Neuronal stem cell (in vitro differentiated cells): ENCODE measurements around the gene HDAC3.

Source experiments
- DNase-seq: peaks from one replicate; pipeline ENCODE4 v3.0.0-alpha.2; 2013; ENCODE audit warnings: low spot score
- H2AFZ ChIP-seq: one replicate; pipeline ENCODE4 v1.6.1; 2013; ENCODE audit warnings: mild to moderate bottlenecking, low read length, inconsistent platforms
- H2AK5ac ChIP-seq: 2 replicates; pipeline ENCODE4 v1.6.1; 2013; ENCODE audit warnings: low read depth, mild to moderate bottlenecking, inconsistent platforms, low read length, moderate library complexity, mixed read lengths
- H2BK120ac ChIP-seq: 2 replicates; pipeline ENCODE4 v1.6.1; 2013; ENCODE audit warnings: low read depth, mild to moderate bottlenecking, inconsistent platforms, low read length, moderate library complexity, mixed read lengths
- H2BK12ac ChIP-seq: one replicate; pipeline ENCODE4 v1.6.1; 2013; ENCODE audit warnings: low read length, inconsistent platforms
- H2BK15ac ChIP-seq: 2 replicates; pipeline ENCODE4 v1.6.1; 2013; ENCODE audit warnings: mild to moderate bottlenecking, low read length, inconsistent platforms, mixed read lengths
- H2BK5ac ChIP-seq: one replicate; pipeline ENCODE4 v1.6.1; 2013; ENCODE audit warnings: inconsistent platforms, mild to moderate bottlenecking, low read length, moderate library complexity
- H3K14ac ChIP-seq: one replicate; pipeline ENCODE4 v1.6.1; 2013; ENCODE audit warnings: low read length, inconsistent platforms
- H3K18ac ChIP-seq: 2 replicates; pipeline ENCODE4 v1.6.1; 2013; ENCODE audit warnings: low read length, inconsistent platforms
- H3K23ac ChIP-seq: 2 replicates; pipeline ENCODE4 v1.6.1; 2013; ENCODE audit warnings: low read depth, mild to moderate bottlenecking, mixed read lengths, low read length, inconsistent platforms; ENCODE audit not compliant: poor library complexity
- H3K27ac ChIP-seq: replicated peaks from 3 replicates; pipeline ENCODE4 v1.5.1; 2013; ENCODE audit warnings: low read length, inconsistent platforms
- H3K27me3 ChIP-seq, 3 experiments: 2 replicates each; pipeline ENCODE4 v1.6.1; 2013; ENCODE audit warnings: low read length in 3 of 3, mild to moderate bottlenecking in 2 of 3, inconsistent platforms in 1 of 3, low read depth in 1 of 3, mixed read lengths in 1 of 3, moderate library complexity in 1 of 3; ENCODE audit not compliant: control insufficient read depth in 3 of 3, insufficient read depth in 3 of 3
- H3K36me3 ChIP-seq, 2 donors: replicated peaks in 1 of 2; 2 replicates each; pipeline ENCODE4 v1.6.1; 2013; ENCODE audit warnings: low read length in 2 of 2; ENCODE audit not compliant: control insufficient read depth in 2 of 2, insufficient read depth in 2 of 2
- H3K4ac ChIP-seq: 2 replicates; pipeline ENCODE4 v1.6.1; 2013; ENCODE audit warnings: inconsistent platforms, mild to moderate bottlenecking, low read length, moderate library complexity
- H3K4me1 ChIP-seq, 2 donors: 1 replicate in 1 of 2; 2 replicates in 1 of 2; pipeline ENCODE4 v1.6.1; 2013; ENCODE audit warnings: low read length in 2 of 2, low read depth in 1 of 2; ENCODE audit not compliant: control insufficient read depth in 2 of 2, insufficient read depth in 1 of 2
- H3K4me2 ChIP-seq: one replicate; pipeline ENCODE4 v1.6.1; 2013; ENCODE audit warnings: mild to moderate bottlenecking, low read length, inconsistent platforms; ENCODE audit not compliant: insufficient read depth, poor library complexity, severe bottlenecking
- H3K4me3 ChIP-seq, 2 donors: 2 replicates each; pipeline ENCODE4 v1.5.1; 2013; ENCODE audit warnings: low read length in 2 of 2, mild to moderate bottlenecking in 2 of 2, inconsistent platforms in 1 of 2, moderate library complexity in 1 of 2
- H3K79me1 ChIP-seq: one replicate; pipeline ENCODE4 v1.6.1; 2013; ENCODE audit warnings: low read depth, mild to moderate bottlenecking, inconsistent platforms, low read length, moderate library complexity
- H3K9ac ChIP-seq: one replicate; pipeline ENCODE4 v1.6.1; 2013; ENCODE audit warnings: mild to moderate bottlenecking, low read depth, low read length, inconsistent platforms; ENCODE audit not compliant: poor library complexity
- H3K9me3 ChIP-seq, 2 donors: replicated peaks in 1 of 2; 2 replicates each; pipeline versions ENCODE3 to v1.6.1; 2013; ENCODE audit warnings: low read length in 2 of 2, mild to moderate bottlenecking in 2 of 2, inconsistent platforms in 1 of 2, low read depth in 1 of 2, mixed read lengths in 1 of 2, moderate library complexity in 1 of 2; ENCODE audit not compliant: control insufficient read depth in 2 of 2, insufficient read depth in 1 of 2
- H4K8ac ChIP-seq: one replicate; pipeline ENCODE4 v1.6.1; 2013; ENCODE audit warnings: low read depth, mild to moderate bottlenecking, inconsistent platforms, low read length, moderate library complexity
- H4K91ac ChIP-seq: one replicate; pipeline ENCODE4 v1.6.1; 2013; ENCODE audit warnings: low read length, low read depth, mild to moderate bottlenecking, inconsistent platforms; ENCODE audit not compliant: poor library complexity
- WGBS, 2 donors: extraction: QIAGEN DNeasy Blood & Tissue Kit; methylation state at CpG; one replicate each; pipeline ENCODE4 v1.1.7; 2013; ENCODE audit warnings: missing lambda C conversion rate in 2 of 2, mixed read lengths in 1 of 2; ENCODE audit not compliant: insufficient read length in 2 of 2, insufficient replicate concordance in 1 of 2; ENCODE audit errors: extremely low coverage in 2 of 2; 5-methylcytosine and 5-hydroxymethylcytosine counted together

HDAC3 gene

DNA sequence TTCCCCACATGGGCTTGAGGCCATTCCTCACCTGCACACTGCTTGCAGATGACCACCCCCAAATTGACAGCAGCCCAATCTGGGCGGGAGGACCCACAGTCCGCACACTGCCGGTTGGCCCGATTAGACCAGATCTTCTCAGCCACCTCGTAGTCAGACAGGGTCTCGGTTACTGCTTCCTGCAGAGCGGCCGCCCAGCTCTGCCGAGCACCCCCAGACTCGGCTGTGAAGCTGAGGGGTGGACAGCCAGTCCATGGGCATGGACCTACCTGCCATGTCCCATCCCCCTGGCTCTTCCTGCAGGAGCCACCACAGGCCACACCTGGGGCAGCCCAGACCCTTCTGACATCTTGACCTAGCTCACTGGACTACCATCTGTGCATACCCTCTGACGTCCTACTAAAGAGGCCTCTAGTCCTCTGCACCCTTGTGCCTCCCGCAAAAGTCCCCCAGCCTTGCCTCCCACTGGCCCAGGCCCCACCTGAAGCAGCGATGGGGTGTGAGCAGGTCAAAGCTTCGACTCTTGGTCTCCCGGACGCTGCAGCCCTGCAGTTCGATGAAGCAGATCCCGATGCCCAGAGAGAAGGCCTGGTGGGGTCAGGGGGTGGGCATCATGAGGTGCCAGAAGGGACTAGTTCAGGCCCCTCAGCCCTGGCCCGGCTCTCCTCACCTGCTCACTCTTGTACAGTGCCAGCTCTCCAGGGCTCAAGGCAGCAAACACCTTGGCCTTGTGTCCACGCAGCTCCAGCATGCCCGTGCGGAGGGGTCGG is 35.6 kb upstream of the HDAC3 start:
- H2AFZ ChIP-seq = peak overlapping the region; percentile 72

GRCh38 chr5:141669520-141669919 is 32.9 kb upstream of the HDAC3 start:
- Histone ChIP-seq H3K4ac (no peak overlapping the region), H3K23ac (no peak overlapping the region), H2BK12ac (no peak overlapping the region), H3K36me3 (peaks cover 10 to 50% of the 10 kb centered on the region in 2 donors), H4K8ac (no peak overlapping the region), H3K27me3 (no peaks in the 10 kb centered on the region), H3K14ac (no peak overlapping the region), H2BK120ac (no peak overlapping the region), H3K9ac (no peak overlapping the region), H3K4me1 (peaks cover 5 to 11% of the 10 kb centered on the region in 2 donors), H3K79me1 (no peaks in the 10 kb centered on the region), H2AK5ac (no peak overlapping the region), H2AFZ (no peak overlapping the region), H4K91ac (no peak overlapping the region), H3K4me2 (no peak overlapping the region), H2BK5ac (no peak overlapping the region), H3K4me3 (no peak overlapping the region), H3K18ac (no peak overlapping the region), H3K27ac (no peak overlapping the region), H3K9me3 (no peaks in the 10 kb centered on the region), H2BK15ac (no peak overlapping the region)
- DNase-seq = no peak
- no CpG with 5 or more reads among the region's 4 CpGs for WGBS, 2 donors

More for the DNA sequence above, 35.6 kb upstream of the HDAC3 start:
- no CpG with 5 or more reads among the region's 23 CpGs for WGBS, 2 donors
- no peak overlapping the region for H3K18ac ChIP-seq
- peaks cover 8 to 16% of the 10 kb centered on the region in 2 donors for H3K4me1 ChIP-seq
- peaks cover 10 to 59% of the 10 kb centered on the region in 2 donors for H3K36me3 ChIP-seq
- no peak overlapping the region for H3K4me3 ChIP-seq
- no peak overlapping the region for H2BK15ac ChIP-seq
- H2BK12ac ChIP-seq = no peak overlapping the region
- H4K8ac ChIP-seq = no peak overlapping the region
- H2BK120ac ChIP-seq = no peak overlapping the region
- H3K27ac ChIP-seq = no peak overlapping the region
- no peak overlapping the region for H2BK5ac ChIP-seq
- H3K4ac ChIP-seq = no peak overlapping the region
- DNase-seq = no peak
- no peak overlapping the region for H3K14ac ChIP-seq
- no peaks in the 10 kb centered on the region for H3K9me3 ChIP-seq
- no peaks in the 10 kb centered on the region for H3K79me1 ChIP-seq
- no peak overlapping the region for H3K4me2 ChIP-seq
- no peak overlapping the region for H3K23ac ChIP-seq
- peak overlapping the region; percentile 24 for H3K9ac ChIP-seq
- no peak overlapping the region for H2AK5ac ChIP-seq
- no peaks in the 10 kb centered on the region for H3K27me3 ChIP-seq
- no peak overlapping the region for H4K91ac ChIP-seq

GRCh38 chr5:141668601-141669265 is 32.1 kb upstream of the HDAC3 start:
- H2BK120ac ChIP-seq = no peak overlapping the region
- no peak overlapping the region for H2BK12ac ChIP-seq
- H3K9ac ChIP-seq = peak overlapping the region; percentile 12
- H2BK5ac ChIP-seq = no peak overlapping the region
- H3K27me3 ChIP-seq = no peaks in the 10 kb centered on the region
- no peak overlapping the region for H3K14ac ChIP-seq
- no peak overlapping the region for H3K4me2 ChIP-seq
- no peak overlapping the region for H4K8ac ChIP-seq
- peaks cover 5 to 9% of the 10 kb centered on the region in 2 donors for H3K4me1 ChIP-seq
- no peak overlapping the region for H3K27ac ChIP-seq
- H3K79me1 ChIP-seq = no peaks in the 10 kb centered on the region
- no peak overlapping the region for H2AFZ ChIP-seq
- H2AK5ac ChIP-seq = peak overlapping the region; percentile 61
- peaks cover 15 to 53% of the 10 kb centered on the region in 2 donors for H3K36me3 ChIP-seq
- H3K4me3 ChIP-seq = no peak overlapping the region
- H3K4ac ChIP-seq = no peak overlapping the region
- no peaks in the 10 kb centered on the region for H3K9me3 ChIP-seq
- no peak for DNase-seq
- H3K23ac ChIP-seq = no peak overlapping the region
- WGBS, 2 donors = no CpG with 5 or more reads among the region's 8 CpGs
- H3K18ac ChIP-seq = no peak overlapping the region
- no peak overlapping the region for H2BK15ac ChIP-seq
- H4K91ac ChIP-seq = no peak overlapping the region
